Cerebellar nuclear complex (tissue), 1 donor: Measurements from ENCODE around the gene LBP.
"Not testable (repeated sequence)": the region's sequence is repeated elsewhere in the genome, so short reads cannot be mapped to it uniquely, and the experiment has no call there.

ENCODE experiments used
- DNase-seq, 2 experiments: peaks; one replicate each; lab custom pipeline; 2025; lab: John Stamatoyannopoulos, UW

The LBP gene, protein sequence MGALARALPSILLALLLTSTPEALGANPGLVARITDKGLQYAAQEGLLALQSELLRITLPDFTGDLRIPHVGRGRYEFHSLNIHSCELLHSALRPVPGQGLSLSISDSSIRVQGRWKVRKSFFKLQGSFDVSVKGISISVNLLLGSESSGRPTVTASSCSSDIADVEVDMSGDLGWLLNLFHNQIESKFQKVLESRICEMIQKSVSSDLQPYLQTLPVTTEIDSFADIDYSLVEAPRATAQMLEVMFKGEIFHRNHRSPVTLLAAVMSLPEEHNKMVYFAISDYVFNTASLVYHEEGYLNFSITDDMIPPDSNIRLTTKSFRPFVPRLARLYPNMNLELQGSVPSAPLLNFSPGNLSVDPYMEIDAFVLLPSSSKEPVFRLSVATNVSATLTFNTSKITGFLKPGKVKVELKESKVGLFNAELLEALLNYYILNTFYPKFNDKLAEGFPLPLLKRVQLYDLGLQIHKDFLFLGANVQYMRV

DNA sequence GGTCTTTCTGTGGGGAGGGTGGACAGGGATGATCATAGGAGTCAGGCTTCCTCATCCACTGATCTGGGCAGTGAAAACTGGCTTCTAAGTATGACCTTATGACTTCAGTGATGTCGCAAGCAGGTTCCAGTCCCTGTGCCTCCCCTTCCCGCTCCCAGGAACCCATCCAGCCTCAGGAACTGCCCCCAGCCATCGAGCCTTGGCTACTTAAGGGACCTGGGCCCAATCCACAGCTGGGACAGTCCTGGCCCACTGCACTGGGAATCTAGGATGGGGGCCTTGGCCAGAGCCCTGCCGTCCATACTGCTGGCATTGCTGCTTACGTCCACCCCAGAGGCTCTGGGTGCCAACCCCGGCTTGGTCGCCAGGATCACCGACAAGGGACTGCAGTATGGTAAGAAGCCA lies at the start of gene LBP:
Gene LBP (plus strand): TSS at position 236 of the 405 bp plus-strand sequence. CDS start 35 bp downstream, at position 271.
- no peak for DNase-seq

DNA sequence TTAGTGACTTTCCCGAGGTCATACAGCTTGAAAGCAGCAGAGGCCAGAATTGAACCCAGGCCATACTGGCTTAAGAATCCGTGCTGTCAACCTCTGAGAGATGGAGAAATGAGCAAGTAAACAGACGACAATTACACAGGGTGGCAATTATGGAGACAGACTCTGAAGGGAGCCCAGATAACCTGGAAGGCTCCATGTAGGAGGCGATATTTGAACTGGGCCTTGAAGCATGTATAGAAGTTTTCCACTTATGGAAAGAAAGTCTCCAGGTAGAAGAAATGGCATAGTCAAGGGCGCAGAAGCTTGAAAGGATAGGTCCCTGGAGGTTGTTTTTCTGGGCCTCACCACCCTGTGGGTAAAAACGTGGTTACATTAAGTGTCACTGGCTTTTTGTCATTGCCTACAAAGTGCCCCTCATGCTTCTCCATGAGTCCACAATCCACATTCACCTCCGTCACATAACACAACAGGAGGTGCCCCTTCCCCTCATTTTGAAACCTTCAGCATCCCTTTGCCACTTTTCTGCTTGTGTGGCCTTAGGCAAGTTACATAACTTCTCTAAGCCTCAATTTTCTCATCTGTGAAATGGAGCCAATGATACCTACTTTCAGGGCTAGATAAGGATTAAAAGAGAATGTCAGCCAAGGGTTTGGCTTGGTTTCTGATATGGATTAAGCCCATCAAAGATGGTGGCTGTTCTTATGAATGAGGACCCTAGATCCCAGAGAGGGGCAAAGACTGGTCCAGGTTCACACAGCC lies 48.2 kb upstream of the LBP start:
- DNase-seq = no peak

DNA sequence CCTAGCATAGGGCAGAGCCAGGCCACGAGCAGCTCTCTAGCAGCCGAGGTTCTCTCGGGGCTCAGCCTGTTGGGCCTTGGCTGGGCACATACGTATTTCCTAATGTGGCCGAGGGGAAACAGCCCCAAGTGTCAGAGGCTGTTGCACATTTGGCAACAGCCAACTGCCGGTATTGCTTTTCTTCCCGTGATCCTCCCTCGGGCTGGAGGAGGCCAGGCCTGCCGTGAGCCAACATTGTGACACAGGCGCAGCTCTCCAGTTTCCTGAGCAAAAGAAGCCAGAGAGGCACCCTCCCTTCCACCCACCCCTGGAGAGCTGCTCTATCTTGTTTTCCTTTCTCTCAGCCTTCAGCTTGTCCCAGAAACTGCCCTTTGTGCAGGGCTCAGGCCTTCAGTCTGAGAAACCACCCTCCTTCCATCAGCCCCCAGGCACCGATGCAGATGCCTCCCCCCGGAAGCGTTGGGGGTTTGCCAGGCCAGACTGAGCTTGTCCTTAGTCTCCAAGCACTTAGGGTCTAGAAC lies 47.5 kb upstream of the LBP start:
- no peak for DNase-seq

DNA sequence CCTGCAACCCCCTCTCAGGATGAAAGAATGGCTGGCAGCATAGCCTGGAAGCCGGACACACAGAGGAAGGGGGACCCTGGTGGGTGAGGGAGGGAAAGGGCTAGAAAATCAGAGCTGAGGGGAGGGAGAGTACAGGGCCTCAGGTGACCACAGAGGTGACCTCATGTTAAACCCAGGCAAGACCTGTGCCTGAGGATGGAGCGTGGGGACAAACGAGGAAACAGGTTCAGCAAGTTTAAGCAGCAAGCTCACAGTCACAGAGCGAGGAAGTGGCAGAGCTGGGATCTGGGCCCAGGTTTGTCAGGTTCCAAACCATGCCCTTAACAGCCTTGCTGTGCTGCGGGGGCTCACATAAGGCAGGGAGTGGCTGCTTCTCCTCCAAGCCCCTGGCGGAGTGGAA lies 46.3 kb upstream of the LBP start:
- no peak for DNase-seq

DNA sequence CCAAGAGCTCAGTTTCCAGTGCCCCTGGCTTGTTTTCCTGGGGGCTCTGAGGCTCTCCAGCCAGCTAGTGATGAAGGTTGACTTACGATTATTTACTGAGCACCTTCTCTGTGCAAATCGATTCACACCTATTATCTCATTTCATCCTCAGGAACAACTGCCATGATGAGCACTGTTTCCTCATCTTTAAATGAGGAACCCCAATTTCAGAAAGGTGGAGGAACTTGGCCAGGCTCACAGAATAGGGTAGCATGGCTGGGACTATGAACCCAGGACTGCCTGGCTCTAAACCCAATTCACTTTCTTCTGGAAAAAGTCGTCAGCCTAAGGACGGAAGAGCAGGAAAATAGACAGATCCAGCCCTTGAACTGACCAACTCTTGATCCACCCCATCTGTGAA lies 45.8 kb upstream of the LBP start:
- DNase-seq = no peak

DNA sequence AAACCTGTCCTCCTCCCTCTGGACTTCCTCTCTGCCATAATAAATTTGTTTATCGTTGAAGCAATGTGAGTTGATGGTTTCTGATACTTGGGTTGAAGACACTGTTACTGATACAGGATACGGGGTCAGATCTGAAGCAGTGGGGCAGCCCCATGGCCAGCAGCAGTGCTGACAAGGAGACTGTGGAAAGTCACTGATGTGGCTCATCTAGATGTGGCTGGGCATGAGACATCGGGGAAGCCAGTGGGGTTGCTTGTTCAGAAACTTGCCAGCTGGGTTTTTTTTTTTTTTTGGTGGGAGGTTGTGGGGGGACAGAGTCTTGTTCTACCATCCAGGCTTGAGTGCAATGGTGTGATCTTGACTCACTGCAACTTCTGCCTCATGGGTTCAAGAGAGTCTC lies 45.0 kb upstream of the LBP start:
- DNase-seq = no peak

DNA sequence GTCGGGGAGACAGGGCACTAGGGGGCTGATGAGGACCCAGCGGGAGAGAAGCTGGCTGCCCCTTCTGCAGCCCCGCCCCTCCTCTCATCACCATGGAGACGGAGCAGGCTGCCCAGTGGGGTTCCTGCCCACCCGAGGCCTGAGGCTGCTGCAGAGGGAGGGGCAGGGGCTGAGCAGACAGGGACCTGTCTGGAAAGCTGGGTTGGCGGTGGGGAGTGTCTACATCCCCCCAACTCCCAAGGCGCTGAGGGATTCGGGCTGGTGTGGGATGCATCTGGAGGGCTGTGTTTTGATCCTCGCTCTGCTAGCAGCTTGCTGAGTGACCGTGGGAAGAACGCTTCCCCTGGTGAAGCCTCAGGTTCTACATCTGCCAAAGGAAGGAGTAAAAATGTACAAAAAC lies 43.5 kb upstream of the LBP start:
- no peak for DNase-seq

DNA sequence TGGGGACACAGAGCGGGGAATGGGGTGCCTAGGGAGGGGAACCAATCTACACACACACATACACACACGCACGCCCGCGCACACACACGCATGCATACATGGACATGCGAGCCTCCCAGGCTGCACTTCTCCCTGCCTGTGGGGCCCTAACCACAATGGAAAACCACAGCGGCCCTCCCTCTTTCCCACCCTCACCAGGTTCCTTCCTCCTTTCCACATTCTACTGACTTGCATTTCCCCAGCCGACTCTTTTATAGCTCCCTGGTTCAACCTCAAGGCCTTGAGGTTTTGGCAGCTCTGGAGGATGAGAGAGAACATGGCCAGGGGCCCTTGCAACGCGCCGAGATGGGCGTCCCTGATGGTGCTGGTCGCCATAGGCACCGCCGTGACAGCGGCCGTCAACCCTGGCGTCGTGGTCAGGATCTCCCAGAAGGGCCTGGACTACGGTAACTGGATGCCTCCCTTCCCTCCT lies 42.3 kb upstream of the LBP start, which contains the start of gene BPI:
Gene BPI (plus strand): TSS at position 249 of the 472 bp plus-strand sequence. CDS start 68 bp downstream, at position 317.
- no peak for DNase-seq

DNA sequence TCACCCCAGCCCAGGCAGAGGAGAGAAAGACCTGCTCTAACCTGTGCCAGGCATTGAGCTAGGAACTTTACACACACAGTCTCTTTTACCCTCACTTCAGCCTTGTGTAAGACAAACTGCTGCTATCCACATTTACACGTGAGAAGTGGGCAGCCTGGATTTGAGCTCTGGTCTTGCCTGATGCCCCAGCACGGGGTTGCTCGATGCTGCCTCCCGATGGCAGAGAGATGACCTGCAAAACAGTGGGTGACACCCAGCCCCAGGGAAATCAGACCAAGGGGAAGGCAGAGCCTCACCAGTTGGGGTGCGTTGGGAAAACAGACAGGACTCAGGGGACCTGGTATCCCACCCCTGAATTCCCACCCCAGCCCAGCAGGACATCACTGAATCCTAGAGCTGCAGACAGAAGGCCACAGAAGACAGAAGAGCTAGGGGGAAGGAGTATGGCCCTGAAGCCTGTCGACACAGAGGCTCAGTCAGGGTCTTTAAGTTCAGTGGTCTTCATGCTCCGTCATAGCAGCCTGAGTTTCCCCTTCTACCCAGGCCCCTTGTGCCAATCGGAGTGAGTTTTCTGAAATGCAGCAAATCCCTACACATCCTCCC lies 41.3 kb upstream of the LBP start:
- DNase-seq = no peak

DNA sequence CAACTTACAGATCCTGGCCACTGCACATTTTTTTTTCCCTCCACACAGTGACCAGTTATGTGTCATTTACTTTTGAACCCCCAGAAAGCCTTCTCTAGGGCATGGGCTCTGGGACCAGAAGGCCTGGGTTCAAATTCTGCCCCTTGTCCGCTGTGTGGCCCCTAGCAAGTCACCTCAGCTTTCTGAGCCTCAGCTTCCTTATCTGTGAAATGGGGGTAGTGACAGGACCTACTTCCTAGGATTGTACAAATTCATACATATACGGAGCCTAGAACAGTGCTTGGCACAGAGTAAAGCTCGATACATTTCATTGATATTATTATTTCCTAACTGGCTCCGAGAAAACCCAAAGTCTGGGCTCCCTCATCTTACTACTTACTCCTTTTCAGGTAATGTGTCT lies 40.7 kb upstream of the LBP start:
- no peak for DNase-seq

DNA sequence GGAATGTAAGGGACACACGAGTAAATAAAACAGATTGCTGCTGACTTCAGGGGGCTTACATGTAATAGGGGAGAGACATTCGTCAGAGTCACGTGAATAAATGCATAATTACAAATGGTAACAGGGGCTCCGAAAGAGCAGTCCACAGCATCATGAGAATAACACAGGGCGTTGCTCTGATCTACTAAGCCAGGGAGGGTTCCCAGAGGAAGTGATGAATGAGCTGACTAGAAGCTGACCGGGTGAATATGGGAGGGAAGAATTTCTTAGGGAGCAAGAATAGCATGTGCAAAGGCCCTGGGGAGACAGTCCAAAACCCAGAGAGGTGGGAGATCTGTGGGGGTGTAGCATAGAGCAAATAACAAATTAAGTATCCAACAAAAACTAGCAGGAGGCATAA lies 39.9 kb upstream of the LBP start:
- no peak for DNase-seq

DNA sequence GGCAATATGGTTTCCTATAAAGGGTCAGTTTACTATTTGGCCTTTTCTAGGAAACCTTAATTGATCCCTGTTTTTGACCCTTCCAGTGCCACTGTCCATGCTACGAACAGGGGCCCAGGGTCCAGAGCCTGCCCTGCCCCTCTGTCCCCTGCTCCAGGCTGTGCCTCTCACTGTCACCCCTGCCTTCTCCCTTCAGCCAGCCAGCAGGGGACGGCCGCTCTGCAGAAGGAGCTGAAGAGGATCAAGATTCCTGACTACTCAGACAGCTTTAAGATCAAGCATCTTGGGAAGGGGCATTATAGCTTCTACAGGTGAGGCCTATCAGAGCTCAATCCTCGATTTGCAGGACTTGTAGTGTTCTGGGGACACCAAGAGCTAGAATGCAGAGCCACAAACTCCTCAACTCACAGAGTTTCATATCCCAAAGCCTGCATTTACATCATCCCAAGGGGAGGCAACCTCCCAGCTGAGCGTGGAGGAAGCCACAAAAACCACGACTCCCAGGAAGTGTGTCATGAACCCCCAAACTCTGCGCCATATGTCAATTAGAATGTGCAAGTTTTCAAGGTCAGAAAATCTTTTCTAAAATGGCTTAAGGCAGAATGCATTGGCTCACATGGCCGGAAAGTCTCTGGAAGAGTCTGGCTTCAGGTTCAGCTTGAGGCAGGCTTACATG lies 38.8 kb upstream of the LBP start:
- no peak for DNase-seq

DNA sequence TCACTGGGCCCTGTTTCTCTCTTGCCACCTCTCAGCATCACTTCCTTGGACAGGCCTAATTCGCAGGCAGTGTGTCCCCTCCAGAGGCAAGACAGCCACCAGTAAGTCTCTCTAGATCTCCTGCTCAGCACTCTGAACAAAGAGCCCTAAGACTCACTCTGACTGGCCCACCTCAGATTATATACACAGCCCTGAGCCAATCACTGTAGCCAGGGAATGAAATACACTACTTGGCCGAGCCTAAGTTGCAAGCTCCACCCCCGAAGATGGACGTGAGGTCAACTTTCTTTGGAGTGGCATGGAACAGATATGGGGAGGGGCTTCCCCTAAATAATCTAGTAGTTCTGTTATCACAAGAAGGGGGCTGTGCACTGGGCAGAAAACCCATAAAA lies 38.2 kb upstream of the LBP start:
- DNase-seq = no peak

DNA sequence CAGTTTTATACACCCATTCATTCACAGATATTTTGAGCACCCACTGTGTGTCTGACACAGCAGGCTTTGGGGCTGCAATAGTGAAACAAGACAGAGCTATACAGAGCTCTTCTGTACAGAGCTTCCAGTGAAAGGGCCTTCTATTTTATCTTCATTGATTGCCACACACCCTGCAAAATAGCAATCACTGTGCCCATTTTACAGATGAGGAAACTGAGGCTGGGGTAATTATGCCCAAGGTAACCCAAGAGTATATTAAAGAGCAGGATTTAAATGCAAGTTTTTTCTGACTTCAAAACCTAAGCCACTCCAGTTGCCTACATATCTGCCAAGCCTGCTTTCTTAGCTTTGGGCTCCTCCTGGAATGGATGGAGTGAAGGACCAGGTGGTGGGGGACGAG lies 37.8 kb upstream of the LBP start:
- DNase-seq = no peak

DNA sequence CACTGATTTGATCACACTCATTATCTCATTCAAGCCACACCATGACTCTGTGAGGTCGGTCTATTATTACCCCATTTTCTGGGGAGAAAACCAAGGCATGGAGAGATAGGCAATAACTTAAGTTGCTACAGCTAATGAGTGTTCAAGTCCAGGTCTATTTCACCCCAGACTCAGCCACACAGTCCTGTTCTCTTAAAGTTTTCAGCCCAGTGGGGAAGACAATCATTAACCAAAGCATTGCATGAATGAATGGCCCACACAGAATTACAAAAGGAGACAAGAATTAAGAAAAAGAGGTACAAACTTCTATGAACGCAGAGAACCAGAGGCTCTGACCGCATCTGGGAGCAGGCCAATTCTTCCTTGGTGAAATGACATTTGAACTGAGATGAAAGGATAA lies 35.2 kb upstream of the LBP start:
- no peak for DNase-seq

DNA sequence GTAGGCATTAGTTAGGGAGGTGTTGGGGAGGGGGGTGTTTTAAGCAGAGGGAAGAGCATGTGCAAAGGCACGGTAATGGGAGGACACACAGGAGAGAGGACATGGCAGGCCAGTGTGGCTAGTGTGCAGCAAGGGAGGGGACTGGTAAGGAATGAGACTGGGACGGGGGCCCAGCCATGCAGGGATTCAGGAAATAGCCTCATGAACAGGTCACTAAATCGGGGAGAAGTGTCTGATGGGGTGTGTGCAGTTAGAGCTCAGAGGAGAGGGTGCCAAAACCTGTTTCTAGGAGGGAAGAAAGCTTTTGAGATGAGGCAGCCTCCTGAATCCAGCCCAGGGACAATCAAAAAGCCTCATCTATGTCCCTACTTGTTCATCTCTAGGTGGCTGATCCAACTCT lies 34.8 kb upstream of the LBP start:
- no peak for DNase-seq

DNA sequence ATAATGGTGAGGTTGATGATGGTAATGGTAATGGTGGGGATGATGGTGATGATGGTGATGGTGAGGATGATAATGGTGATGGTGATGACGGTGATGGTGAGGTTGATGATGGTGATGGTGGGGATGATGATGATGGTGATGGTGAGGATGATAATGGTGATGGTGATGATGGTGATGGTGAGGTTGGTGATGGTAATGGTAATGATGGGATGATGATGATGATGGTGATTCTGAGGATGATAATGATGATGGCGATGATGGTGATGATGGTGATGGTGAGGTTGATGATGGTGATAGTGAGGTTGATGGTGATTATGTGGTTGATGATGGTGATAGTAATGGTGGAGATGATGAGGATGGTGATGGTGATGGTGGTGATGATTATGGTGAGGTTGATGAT lies 32.6 kb upstream of the LBP start:
- DNase-seq = no peak

DNA sequence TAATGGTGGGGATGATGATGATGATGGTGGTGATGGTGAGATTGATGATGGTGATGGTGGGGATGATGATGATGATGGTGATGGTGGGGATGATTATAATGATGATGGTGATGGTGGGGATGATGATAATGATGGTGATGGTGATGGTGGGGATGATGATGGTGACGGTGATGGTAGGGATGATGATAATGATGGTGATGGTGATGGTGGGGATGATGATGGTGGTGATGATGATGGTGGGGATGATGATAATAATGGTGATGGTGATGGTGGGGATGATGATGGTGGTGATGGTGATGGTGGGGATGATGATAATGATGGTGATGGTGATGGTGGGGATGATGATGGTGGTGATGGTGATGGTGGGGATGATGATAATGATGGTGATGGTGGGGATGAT lies 31.9 kb upstream of the LBP start:
- not testable (repeated sequence) for DNase-seq

DNA sequence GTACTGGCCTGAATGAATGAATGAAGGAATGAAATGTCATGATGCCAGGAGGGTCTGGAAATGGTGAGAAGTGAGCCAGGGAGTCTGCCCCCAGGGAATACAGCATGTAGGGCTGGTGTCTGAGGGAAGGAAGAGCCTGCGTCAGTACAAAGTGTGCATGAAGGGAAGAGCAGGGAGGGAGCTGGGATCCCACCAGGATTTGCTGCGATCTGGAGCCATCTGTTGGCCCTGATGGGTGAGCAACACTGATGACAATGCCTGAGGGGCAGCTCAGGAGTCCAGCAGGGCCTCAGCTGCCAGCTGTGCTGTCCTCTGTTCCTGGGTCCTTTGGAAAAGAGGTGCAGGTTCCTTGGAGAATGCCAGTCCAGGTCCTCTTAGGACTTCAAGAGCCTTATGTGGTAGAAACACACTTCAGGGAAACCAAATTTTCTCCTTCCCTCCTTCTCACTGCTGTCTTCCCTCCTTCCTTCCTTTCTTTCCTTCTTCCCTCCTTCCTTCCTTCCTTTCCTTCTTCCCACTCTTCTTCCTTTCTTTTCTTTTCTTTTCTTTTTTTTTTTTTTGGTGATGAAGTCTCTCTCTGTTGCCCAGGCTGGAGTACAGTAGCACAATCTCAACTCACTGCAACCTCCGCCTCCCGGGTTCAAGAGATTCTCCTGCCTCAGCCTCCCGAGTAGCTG lies 30.9 kb upstream of the LBP start:
- no peak for DNase-seq

DNA sequence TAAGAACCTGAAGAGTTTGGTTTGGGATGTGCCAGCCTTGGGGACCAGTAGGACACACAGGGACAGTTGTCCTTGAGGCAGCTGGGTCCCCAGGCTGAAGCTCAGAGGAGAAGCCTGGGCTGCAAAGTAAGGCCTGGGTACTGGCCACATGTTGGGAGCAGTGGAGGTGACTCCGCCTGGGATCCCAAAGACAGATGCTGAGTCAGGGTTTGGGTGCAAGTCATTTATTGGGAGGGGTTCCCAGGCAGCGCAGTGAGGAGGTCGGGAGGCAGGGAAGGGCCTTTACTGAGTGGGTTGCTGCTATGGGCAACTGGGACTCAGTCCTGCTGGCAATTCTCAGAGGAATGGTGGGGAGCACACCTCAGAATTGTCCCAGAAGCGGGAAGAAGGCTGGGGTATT lies 29.9 kb upstream of the LBP start:
- DNase-seq = no peak

DNA sequence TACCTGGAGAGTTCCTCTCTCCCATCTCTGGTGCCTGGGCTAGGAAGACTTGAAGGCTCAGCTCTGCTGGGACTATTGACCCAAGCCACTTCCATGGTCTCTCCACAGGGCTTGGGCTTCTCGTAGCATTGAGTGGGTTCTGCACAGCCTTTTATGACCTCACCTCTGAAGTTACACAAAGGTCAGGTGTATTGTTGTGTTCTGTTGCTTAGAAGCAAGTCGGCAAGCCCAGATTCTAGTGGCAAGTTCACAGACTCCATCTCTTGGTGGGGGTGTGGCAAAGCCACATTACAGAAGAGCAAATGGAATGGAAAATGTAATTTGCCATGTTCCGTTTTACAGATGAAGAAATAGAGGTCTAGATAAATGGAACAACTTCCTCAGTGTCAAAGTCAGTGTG lies 28.9 kb upstream of the LBP start:
- no peak for DNase-seq
